Keratinocyte (primary cell): Measurements from ENCODE around the gene TCTN1. TPM values are rescaled to one million over a fixed set of nuclear protein-coding genes. Genes with fewer than 3 reads are reported as not detected.

ENCODE experiments used
- DNase-seq: peaks from one replicate; pipeline ENCODE4 v3.0.0-alpha.2; 2011; ENCODE audit warnings: low read depth, missing footprints, low spot score
- FAIRE-seq: peaks from 2 replicates; lab custom pipeline; 2011; peaks lifted over from hg19 to GRCh38; lab: Jason Lieb, UNC
- H2AFZ ChIP-seq: 2 replicates; pipeline ENCODE4 v1.6.0; 2012; ENCODE audit warnings: low read length, control low read depth, inconsistent platforms; ENCODE audit not compliant: control insufficient read depth
- H3K27ac ChIP-seq: 2 replicates; pipeline ENCODE4 v1.5.1; 2011; ENCODE audit warnings: low read length; ENCODE audit not compliant: control insufficient read depth, insufficient read depth
- H3K27me3 ChIP-seq: 3 replicates; pipeline ENCODE4 v1.6.0; 2011; ENCODE audit warnings: low read length; ENCODE audit not compliant: control insufficient read depth, insufficient read depth; ENCODE audit errors: extremely low read depth
- H3K36me3 ChIP-seq, 2 experiments: 2 replicates in 1 of 2; 3 replicates in 1 of 2; pipeline ENCODE4 v1.5.1; 2011; ENCODE audit warnings: low read length in 2 of 2, mild to moderate bottlenecking in 1 of 2; ENCODE audit not compliant: control insufficient read depth in 2 of 2, insufficient read depth in 2 of 2; ENCODE audit errors: extremely low read depth in 1 of 2
- H3K4me1 ChIP-seq: 3 replicates; pipeline ENCODE4 v1.5.1; 2011; ENCODE audit warnings: low read length; ENCODE audit not compliant: control insufficient read depth, insufficient read depth; ENCODE audit errors: extremely low read depth
- H3K4me2 ChIP-seq: 3 replicates; pipeline ENCODE4 v1.6.0; 2011; ENCODE audit warnings: low read depth, low read length; ENCODE audit not compliant: control insufficient read depth, insufficient read depth; ENCODE audit errors: extremely low read depth
- H3K4me3 ChIP-seq, 3 experiments: fragments of 200-600 bp in 1 of 3; sonication (generic) in 1 of 3; 2 replicates in 2 of 3; 3 replicates in 1 of 3; pipeline ENCODE4 v1.5.1; 2011 to 2016; ENCODE audit warnings: low read length in 3 of 3, mild to moderate bottlenecking in 3 of 3, control low read depth in 2 of 3, inconsistent platforms in 1 of 3, low read depth in 1 of 3, mixed read lengths in 1 of 3, mixed run types in 1 of 3, moderate library complexity in 1 of 3; ENCODE audit not compliant: control insufficient read depth in 2 of 3, insufficient read depth in 2 of 3; ENCODE audit errors: extremely low read depth in 1 of 3
- H3K79me2 ChIP-seq: 2 replicates; pipeline ENCODE4 v1.6.0; 2012; ENCODE audit warnings: low read length; ENCODE audit not compliant: control insufficient read depth, insufficient read depth
- H3K9ac ChIP-seq: 3 replicates; pipeline ENCODE4 v1.6.0; 2011; ENCODE audit warnings: low read length; ENCODE audit not compliant: control insufficient read depth, insufficient read depth; ENCODE audit errors: extremely low read depth
- H3K9me1 ChIP-seq: 3 replicates; pipeline ENCODE4 v1.6.0; 2011; ENCODE audit warnings: low read length; ENCODE audit not compliant: control insufficient read depth, insufficient read depth; ENCODE audit errors: extremely low read depth
- H3K9me3 ChIP-seq: 2 replicates; pipeline ENCODE4 v1.5.1; 2012; ENCODE audit warnings: low read depth, low read length; ENCODE audit not compliant: control insufficient read depth
- H4K20me1 ChIP-seq: 3 replicates; pipeline ENCODE4 v1.6.0; 2011; ENCODE audit warnings: low read length; ENCODE audit not compliant: control insufficient read depth, insufficient read depth; ENCODE audit errors: extremely low read depth
- CTCF ChIP-seq, 3 experiments: IDR thresholded peaks in 1 of 3; conservative IDR thresholded peaks in 1 of 3; optimal IDR thresholded peaks in 1 of 3; 2 replicates in 2 of 3; 3 replicates in 1 of 3; pipeline versions ENCODE3 to v1.5.1; 2011; ENCODE audit warnings: low read length in 3 of 3, mild to moderate bottlenecking in 3 of 3, moderate library complexity in 2 of 3, control low read depth in 1 of 3, inconsistent platforms in 1 of 3; ENCODE audit not compliant: insufficient read depth in 2 of 3; ENCODE audit errors: extremely low read depth in 1 of 3
- EZH2 ChIP-seq: IDR thresholded peaks from one replicate; pipeline ENCODE4 v1.6.1; 2012; ENCODE audit warnings: inconsistent platforms, mild to moderate bottlenecking, low read length, moderate library complexity
- dilution Hi-C: fragments of 300-500 bp; cut with MboI; formaldehyde crosslinking; loops from one replicate; pipeline ENCODE4 v1.7.0; 2020; ENCODE audit warnings: low sequenced_read_pairs; ENCODE audit not compliant: extremely low pct_ligation_motif_present
- polyA plus RNA-seq, 5 experiments: library from polyadenylated mRNA; depleted of rRNA in 3 of 5; stranded (reverse) in 3 of 5; stranded (forward) in 1 of 5; unstranded in 1 of 5; fragments of >200 nt; gene quantifications; 1 replicate in 1 of 5; 2 replicates in 3 of 5; 3 replicates in 1 of 5; pipeline versions ENCODE4 v1.2.1 to v1.2.3, GENCODE V29; 2011 to 2012; ENCODE audit warnings: missing spikeins in 2 of 5, low read depth in 1 of 5, low replicate concordance in 1 of 5

Gene TCTN1
- polyA plus RNA-seq, 1 donor (not counting 4 experiments of a cell fraction or from before 2014, with no cell fraction given) = 30.6 TPM

GRCh38 chr12:110606253-110606611 lies 7.7 kb upstream of the TCTN1 start:
- Histone ChIP-seq H3K9ac (no peak overlapping the region), H3K4me2 (no peak overlapping the region), H3K9me3 (no peaks in the 10 kb centered on the region), H2AFZ (no peak overlapping the region), H3K4me1 (no peaks in the 10 kb centered on the region), H3K79me2 (no peaks in the 10 kb centered on the region), H3K4me3 (no peak overlapping the region), H3K9me1 (no peaks in the 10 kb centered on the region), H3K27me3 (no peaks in the 10 kb centered on the region), H3K36me3 (no peaks in the 10 kb centered on the region), H3K27ac (no peak overlapping the region), H4K20me1 (no peaks in the 10 kb centered on the region)
- FAIRE-seq (no peak), DNase-seq (no peak)
- TF ChIP-seq CTCF (optimal IDR thresholded peaks at IDR 0.05 in 1 of 3, IDR thresholded peaks at IDR 0.05 in 1 of 3, conservative IDR thresholded peaks at IDR 0.05 in 1 of 3; ENCODE audit: extremely low read depth in 1 of 3, insufficient read depth in 2 of 3, low read length in 3 of 3) = no peak
- no peak for TF ChIP-seq EZH2
- dilution Hi-C loops = no loop called here

GRCh38 chr12:110613071-110613770 lies 708 bp upstream of the TCTN1 start:
- H4K20me1 ChIP-seq = no peaks in the 10 kb centered on the region
- peak overlapping the region; percentile 73 for H3K27ac ChIP-seq
- H3K9me1 ChIP-seq = no peaks in the 10 kb centered on the region
- peak overlapping the region; percentile 63 to 81 (median 64) for H3K4me3 ChIP-seq
- no peak for DNase-seq
- peak overlapping the region; percentile 90 for H2AFZ ChIP-seq
- peak overlapping the region; percentile 78 for H3K9ac ChIP-seq
- H3K4me2 ChIP-seq = peak overlapping the region; percentile 97
- H3K27me3 ChIP-seq = no peaks in the 10 kb centered on the region
- H3K4me1 ChIP-seq = peaks cover 6% of the 10 kb centered on the region
- no peaks in the 10 kb centered on the region for H3K9me3 ChIP-seq
- FAIRE-seq = no peak
- TF ChIP-seq EZH2 = no peak
- TF ChIP-seq CTCF (optimal IDR thresholded peaks at IDR 0.05 in 1 of 3, IDR thresholded peaks at IDR 0.05 in 1 of 3, conservative IDR thresholded peaks at IDR 0.05 in 1 of 3; ENCODE audit: extremely low read depth in 1 of 3, insufficient read depth in 2 of 3, low read length in 3 of 3) = no peak
- H3K79me2 ChIP-seq = no peaks in the 10 kb centered on the region
- dilution Hi-C loops = no loop called here
- peaks cover 0 to 1% of the 10 kb centered on the region in 2 experiments for H3K36me3 ChIP-seq
